Osteocyte (in vitro differentiated cells): Measurements from ENCODE around the gene TCF25. TPM values are rescaled to one million over a fixed set of nuclear protein-coding genes. Genes with fewer than 3 reads are reported as not detected.
"Not testable (repeated sequence)": the region's sequence is repeated elsewhere in the genome, so short reads cannot be mapped to it uniquely, and the experiment has no call there.

Experiments
- DNase-seq: peaks from one replicate; pipeline ENCODE4 v3.0.0; 2021; ENCODE audit warnings: mixed read lengths; ENCODE audit not compliant: unreplicated experiment; ENCODE audit errors: extremely low spot score
- H3K27ac Mint-ChIP-seq: one replicate; pipeline ENCODE4 v1.8.0; 2021; ENCODE audit warnings: mild to moderate bottlenecking, mixed read lengths; ENCODE audit not compliant: unreplicated experiment
- H3K27me3 Mint-ChIP-seq: one replicate; pipeline ENCODE4 v1.8.0; 2021; ENCODE audit warnings: mixed read lengths; ENCODE audit not compliant: unreplicated experiment
- H3K36me3 Mint-ChIP-seq: one replicate; pipeline ENCODE4 v1.8.0; 2021; ENCODE audit warnings: mixed read lengths; ENCODE audit not compliant: unreplicated experiment
- H3K4me1 Mint-ChIP-seq: one replicate; pipeline ENCODE4 v1.8.0; 2021; ENCODE audit warnings: mixed read lengths; ENCODE audit not compliant: unreplicated experiment
- H3K4me3 Mint-ChIP-seq: one replicate; pipeline ENCODE4 v1.8.0; 2021; ENCODE audit warnings: mild to moderate bottlenecking, moderate library complexity, mixed read lengths; ENCODE audit not compliant: unreplicated experiment
- H3K9me3 Mint-ChIP-seq: one replicate; pipeline ENCODE4 v1.8.0; 2021; ENCODE audit warnings: mixed read lengths; ENCODE audit not compliant: unreplicated experiment
- total RNA-seq: library from RNA; stranded (reverse); gene quantifications from 2 replicates; pipeline ENCODE4 v1.2.1, GENCODE V29; 2021
- TF ChIP-seq, protein P1 (sequence below): fragments of 200-600 bp; sonication (generic); IDR thresholded peaks from 2 replicates; pipeline ENCODE4 v1.5.0; 2021; ENCODE audit warnings: antibody characterized with exemption, mild to moderate bottlenecking, moderate library complexity

Gene TCF25
- total RNA-seq, 1 donor from 2014 or later: 251 TPM

DNA sequence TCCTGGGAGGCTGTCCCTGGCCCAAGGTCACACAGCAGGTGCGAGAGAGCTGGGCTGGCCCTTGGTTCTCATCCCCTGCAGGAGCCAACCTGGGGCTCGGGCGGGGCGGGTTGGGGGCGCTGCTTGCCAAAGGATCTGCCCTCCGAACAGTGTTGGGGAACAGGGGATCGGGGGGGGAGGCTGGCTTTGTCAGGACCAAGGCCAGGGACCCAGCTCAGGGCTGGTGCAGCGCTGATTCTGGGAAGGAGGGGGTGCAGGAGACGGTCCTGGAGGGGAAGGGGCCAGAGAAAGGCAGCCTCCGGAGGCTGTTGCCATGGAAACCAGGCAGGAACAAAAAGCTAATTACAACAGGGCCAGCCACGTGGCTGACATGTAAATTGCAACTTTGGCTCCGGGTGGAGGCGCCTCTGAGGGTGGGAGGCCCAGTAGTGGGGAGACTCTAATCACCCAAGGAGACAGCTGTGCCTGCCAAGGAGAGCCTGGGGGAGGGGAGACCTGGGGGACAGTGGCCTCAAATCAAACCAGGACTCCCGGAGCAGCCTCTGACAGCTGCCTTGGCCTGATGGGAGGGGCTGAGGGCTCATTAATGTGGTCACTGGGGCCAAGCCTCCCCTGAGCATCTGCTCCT is 51.0 kb downstream of the TCF25 start:
- Mint-ChIP-seq H3K36me3 (peaks cover 7% of the 10 kb centered on the region), H3K4me1 (peaks cover 40% of the 10 kb centered on the region), H3K9me3 (no peaks in the 10 kb centered on the region), H3K27ac (no peak overlapping the region), H3K4me3 (peak overlapping the region; percentile 75), H3K27me3 (no peaks in the 10 kb centered on the region)
- DNase-seq: no peak
- TF ChIP-seq, protein P1, sequence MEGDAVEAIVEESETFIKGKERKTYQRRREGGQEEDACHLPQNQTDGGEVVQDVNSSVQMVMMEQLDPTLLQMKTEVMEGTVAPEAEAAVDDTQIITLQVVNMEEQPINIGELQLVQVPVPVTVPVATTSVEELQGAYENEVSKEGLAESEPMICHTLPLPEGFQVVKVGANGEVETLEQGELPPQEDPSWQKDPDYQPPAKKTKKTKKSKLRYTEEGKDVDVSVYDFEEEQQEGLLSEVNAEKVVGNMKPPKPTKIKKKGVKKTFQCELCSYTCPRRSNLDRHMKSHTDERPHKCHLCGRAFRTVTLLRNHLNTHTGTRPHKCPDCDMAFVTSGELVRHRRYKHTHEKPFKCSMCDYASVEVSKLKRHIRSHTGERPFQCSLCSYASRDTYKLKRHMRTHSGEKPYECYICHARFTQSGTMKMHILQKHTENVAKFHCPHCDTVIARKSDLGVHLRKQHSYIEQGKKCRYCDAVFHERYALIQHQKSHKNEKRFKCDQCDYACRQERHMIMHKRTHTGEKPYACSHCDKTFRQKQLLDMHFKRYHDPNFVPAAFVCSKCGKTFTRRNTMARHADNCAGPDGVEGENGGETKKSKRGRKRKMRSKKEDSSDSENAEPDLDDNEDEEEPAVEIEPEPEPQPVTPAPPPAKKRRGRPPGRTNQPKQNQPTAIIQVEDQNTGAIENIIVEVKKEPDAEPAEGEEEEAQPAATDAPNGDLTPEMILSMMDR: no peak

DNA sequence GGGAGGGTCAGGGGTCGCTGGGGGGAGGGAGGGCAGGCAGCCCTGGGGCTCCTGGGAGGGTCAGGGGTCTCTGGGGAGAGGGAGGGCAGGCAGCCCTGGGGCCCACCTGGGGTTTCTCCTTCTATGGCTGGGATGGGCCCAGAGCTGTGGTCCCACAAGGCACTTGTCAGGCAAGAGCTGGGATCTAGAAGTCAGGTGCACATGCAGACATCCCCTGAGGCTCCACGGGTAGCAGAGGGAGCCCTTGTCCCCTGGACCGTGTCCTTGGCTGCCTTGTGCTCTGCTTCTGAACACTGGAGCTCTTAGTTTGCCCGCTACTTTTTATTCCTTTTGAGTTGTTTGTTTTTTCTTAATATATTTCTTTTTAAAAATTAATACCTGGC is 51.5 kb downstream of the TCF25 start:
- peak overlapping the region; percentile 75 for H3K4me3 Mint-ChIP-seq
- peaks cover 35% of the 10 kb centered on the region for H3K4me1 Mint-ChIP-seq
- H3K9me3 Mint-ChIP-seq: no peaks in the 10 kb centered on the region
- no peak for DNase-seq
- H3K27ac Mint-ChIP-seq: peak overlapping the region; percentile 56
- H3K36me3 Mint-ChIP-seq: peaks cover 9% of the 10 kb centered on the region
- TF ChIP-seq, protein P1: no peak
- no peaks in the 10 kb centered on the region for H3K27me3 Mint-ChIP-seq

DNA sequence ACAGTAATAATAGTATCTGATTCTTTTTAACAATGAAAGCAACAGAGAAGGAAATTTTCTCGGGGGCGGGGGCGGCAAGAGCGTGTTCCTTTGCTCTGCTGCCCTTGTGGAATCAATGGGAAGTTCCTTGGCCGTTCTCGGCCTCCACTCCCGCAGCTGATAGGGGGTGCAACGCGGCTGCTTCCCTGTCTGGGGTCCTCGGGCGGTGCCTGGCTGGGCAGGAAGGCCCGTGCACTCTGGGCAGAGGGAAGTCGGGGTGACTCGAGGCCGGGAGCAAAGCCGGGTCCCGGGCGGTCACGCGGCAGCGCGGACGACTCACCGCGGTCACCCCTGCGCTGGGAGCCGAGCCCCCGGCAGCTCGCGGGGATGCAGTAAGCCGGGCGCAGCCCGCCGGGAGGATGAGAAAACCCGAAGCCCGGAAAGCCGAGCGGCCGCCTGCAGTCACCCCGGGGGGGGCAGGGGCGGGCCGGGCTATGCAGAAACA is 52.2 kb downstream of the TCF25 start:
- Mint-ChIP-seq H3K4me1 (peaks cover 27% of the 10 kb centered on the region), H3K36me3 (peaks cover 9% of the 10 kb centered on the region), H3K9me3 (no peaks in the 10 kb centered on the region), H3K27ac (peak overlapping the region; percentile 56), H3K27me3 (no peaks in the 10 kb centered on the region), H3K4me3 (peak overlapping the region; percentile 75)
- TF ChIP-seq, protein P1: no peak
- no peak for DNase-seq

DNA sequence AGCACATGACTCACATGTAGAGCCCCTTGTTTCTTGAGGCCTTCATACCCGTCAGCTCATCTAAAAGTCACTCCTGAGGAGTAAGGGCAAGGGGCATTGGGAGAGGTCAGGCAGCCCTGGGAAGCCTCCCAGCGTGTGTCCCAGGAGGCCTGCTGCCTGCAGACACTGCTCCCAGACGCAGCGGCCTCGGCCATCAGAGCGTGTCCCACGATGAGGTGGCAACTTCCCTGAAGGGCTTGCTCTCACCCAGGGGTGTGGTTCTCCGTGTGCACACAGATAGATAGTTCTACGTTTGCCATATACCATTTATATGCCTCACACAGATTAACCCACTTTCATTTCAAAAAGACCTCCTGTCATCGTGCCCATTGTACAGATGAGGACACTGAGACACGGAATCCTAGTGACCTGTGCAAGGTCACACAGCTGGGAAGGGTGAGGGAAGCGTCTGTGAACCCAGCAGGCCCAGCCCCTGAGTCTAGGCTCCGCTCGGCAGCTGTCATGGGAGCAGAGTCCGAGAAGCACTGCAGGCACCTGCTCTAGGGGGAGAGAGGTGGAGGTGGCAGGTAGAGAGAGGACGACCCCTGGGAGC is 58.0 kb downstream of the TCF25 start:
- peaks cover 21% of the 10 kb centered on the region for H3K36me3 Mint-ChIP-seq
- no peak overlapping the region for H3K4me3 Mint-ChIP-seq
- no peaks in the 10 kb centered on the region for H3K9me3 Mint-ChIP-seq

DNA sequence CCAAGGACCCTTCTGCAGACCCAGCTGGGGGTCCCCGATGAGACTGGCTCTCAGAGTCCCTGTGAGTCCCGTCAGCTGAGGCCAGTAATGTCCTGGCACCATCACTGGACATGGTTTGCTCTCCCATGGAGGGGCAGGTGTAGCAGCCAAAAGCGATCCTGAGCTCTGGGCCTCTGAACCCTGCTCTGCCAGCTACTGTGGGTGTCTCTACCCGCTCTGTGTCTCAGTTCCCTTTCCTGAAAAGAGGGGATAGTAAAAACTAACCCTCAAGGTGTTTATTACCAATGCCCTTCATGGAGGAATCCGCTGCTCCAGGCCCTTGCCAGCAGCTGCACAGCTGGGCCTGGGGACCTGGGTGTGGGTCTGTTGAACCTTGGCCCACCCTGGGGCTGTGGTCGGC is 58.6 kb downstream of the TCF25 start:
- H3K36me3 Mint-ChIP-seq: peaks cover 21% of the 10 kb centered on the region
- H3K9me3 Mint-ChIP-seq: no peaks in the 10 kb centered on the region
- H3K27me3 Mint-ChIP-seq: no peaks in the 10 kb centered on the region
- TF ChIP-seq, protein P1: no peak
- no peak for DNase-seq
- no peaks in the 10 kb centered on the region for H3K4me1 Mint-ChIP-seq
- H3K4me3 Mint-ChIP-seq: no peak overlapping the region
- no peak overlapping the region for H3K27ac Mint-ChIP-seq

More for the DNA sequence above, 58.0 kb downstream of the TCF25 start:
- no peak for DNase-seq
- Mint-ChIP-seq H3K27ac (no peak overlapping the region), H3K4me1 (peaks cover 2% of the 10 kb centered on the region), H3K27me3 (no peaks in the 10 kb centered on the region)
- TF ChIP-seq, protein P1: no peak

DNA sequence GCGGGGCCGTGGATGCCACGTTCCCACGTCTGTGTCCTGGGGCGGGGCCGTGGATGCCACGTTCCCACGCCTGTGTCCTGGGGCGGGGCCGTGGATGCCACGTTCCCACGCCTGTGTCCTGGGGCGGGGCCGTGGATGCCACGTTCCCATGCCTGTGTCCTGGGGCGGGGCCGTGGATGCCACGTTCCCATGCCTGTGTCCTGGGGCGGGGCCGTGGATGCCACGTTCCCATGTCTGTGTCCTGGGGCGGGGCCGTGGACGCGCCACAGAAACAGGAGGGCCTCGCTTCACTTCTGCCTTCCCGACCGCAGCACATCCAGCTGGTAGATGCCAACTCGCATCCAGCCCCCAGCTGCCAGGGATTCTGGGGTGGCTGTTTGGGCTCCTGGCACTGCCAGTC is 60.6 kb downstream of the TCF25 start:
- H3K27me3 Mint-ChIP-seq, H3K27ac Mint-ChIP-seq, H3K4me3 Mint-ChIP-seq, H3K4me1 Mint-ChIP-seq, DNase-seq, H3K9me3 Mint-ChIP-seq: not testable (repeated sequence)
- peaks cover 22% of the 10 kb centered on the region for H3K36me3 Mint-ChIP-seq
